Glomerular visceral epithelial cell (primary cell): ENCODE measurements around the gene SNX25.
A peak's percentile ranks its signal among the peaks of the same experiment; 100 is the strongest.
"Not testable (repeated sequence)": the region's sequence is repeated elsewhere in the genome, so short reads cannot be mapped to it uniquely, and the experiment has no call there.

ENCODE experiments used
- DNase-seq: peaks from one replicate; pipeline ENCODE4 v3.0.0-alpha.2; 2016; ENCODE audit errors: extremely low spot score

Gene SNX25

GRCh38 chr4:185209031-185209851 lies at the start of gene SNX25:
TSS of gene SNX25 (plus strand) at chr4:185209598. CDS start at chr4:185209827, 229 bp downstream.
- DNase-seq = peak; percentile 89

DNA sequence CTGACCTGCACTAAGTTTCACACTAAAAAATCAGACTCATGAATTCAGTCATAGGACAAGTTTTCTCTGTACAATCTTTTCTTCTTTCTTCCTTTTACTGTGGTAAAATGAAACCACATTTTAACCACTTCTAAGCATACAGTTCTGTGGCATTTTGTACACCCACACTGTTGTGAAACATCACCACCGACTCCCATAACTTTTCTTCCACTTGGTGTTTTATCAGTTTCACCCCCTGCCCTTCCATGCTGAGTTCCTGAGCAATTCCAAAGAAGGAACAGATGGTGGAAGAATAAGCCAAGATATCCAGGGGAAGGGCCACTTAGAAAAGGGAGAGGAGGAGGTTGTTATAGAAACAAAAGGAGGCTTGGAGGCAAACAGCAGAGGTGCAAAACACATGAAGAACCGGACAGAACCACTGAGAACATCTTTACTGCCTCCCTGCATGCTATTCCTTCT lies 43.8 kb upstream of the SNX25 start:
- DNase-seq = peak; percentile 41

DNA sequence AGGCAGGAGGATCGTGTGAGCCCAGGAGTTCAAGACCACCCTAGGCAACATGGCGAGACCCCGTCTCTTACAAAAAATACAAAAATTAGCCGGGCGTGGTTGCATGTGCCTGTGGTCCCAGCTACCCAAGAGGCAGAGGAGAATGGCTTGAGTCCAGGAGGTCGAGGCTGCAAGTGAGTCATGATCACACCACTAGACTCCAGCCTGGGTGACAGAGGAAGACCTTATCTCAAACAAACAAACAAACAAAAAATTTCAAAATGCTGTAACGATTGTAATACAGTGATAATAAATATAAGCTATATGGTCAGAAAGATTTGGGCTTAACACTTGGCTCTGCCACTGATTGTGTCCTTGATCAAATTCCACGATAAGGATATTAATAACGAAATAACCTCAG lies 42.2 kb upstream of the SNX25 start:
- no peak for DNase-seq

- DNase-seq = no peak
Observed at GRCh38 chr4:185171373-185172071, 37.9 kb upstream of the SNX25 start.

DNA sequence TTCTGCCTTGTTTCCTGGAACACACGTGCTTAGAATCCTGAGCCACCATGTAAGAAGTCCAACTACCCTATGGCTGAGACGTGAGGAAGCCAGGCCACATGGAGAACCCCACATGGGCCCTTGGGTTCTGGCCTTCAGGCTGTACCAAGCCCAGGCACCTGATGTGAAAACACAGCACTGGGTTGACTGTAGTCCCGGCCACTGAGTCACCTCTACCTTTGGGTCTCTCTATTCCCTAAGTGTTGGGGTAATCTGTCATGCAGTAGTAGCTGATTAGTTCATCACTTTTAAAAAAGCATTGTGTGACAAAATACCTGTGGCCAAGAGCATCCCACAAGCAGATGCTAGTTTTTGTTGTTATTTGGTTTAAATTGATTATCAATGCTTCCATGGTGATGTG lies 29.9 kb upstream of the SNX25 start:
- DNase-seq = no peak

DNA sequence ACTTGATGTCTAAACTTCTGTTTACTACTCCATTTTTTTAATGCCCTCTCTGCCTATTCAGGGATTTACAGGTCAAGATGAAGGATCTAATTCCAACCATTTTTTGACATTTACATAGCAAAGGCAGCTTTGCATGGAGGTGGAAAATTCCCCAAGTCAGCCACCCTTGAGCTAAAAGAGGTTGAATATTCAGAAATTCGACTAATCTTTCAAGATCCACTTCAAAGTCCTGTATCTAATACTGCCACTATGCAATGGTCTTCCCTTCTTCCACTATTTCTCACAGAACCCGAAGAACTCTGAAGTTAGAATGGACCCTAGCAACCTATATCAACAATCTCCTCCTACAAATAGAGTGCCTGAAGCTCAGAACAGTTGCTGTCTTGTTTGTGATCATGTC lies 27.2 kb upstream of the SNX25 start:
- no peak for DNase-seq

DNA sequence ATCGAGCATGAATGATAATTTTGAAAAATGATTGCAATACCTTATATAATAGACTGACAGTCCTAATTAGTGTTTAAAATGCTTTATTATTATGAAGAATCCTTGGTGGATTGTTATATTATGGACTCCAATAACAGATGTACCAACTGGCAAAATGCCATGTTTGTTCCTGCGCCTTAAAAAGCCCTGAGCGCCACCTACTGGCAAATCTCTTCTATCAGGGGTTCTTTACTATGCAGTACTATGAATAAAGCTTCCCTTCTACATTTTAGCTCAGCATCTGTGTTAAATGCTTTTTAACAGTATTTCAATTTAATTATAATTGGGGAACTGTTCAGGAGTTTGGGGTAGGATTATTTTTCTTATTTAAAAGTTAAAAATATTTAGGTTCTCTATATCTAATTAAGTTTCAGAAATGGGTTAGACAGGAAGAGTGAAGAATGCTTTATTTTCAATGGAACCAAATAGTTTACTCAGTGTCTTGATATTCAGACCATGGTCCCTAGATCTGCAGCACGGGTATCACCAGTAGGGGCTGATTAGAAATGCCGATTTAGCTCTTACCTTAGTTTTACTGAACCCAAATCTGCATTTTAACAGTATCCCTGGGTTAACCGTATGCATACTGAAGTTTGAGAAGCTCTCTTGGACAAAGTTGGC lies 25.6 kb upstream of the SNX25 start:
- peak; percentile 84 for DNase-seq

GRCh38 chr4:185186769-185187168 lies 22.6 kb upstream of the SNX25 start:
- DNase-seq = no peak

GRCh38 chr4:185189606-185190305 lies 19.6 kb upstream of the SNX25 start:
- DNase-seq = no peak

GRCh38 chr4:185190306-185190856 lies 19.0 kb upstream of the SNX25 start:
- DNase-seq = no peak

- no peak for DNase-seq
Observed at GRCh38 chr4:185192059-185192458, 17.3 kb upstream of the SNX25 start.

DNA sequence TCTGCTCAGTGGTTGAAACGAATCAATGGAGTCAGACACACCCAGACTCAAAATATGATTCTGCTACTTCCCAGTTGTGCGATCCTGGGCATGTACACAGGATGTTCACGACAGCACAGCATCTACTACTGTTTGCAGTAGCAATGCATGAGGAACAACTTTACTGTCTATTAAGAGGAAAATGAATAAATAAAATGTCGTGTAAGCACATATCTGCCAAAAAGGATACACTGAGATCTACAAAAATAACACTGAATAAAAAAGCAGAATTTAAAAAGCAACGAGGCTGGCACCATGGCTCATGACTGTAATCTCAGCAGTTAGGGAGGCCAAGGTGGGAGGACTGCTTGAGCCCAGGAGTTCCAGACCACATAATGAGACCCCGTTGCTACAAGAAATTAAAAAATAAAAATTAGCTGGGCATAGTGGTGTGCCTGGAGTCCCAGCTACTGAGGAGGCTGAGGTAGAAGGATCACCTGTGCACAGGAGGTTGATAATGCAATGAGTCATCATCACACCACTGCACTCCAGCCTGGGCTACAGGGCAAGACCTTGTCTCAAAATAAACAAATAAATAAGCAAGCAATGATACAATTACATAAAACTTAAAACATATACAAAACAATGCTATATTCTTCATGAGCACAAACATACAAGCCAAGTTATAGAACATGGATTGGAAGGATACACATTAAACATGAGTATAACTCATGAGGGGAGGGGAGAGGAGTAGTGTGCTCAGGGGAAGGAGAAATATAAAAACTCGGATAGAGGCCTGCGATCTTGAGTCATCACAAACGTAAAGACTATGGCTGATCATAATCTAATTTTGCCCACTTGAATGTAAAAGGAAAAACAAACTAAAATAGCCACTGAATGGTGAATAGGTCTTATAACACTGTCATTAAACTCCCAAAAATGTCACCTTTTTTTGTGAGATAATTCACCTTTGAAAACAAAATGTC lies 14.2 kb upstream of the SNX25 start:
- no peak for DNase-seq

- DNase-seq = no peak
Observed at GRCh38 chr4:185196437-185196836, 13.0 kb upstream of the SNX25 start.

GRCh38 chr4:185198189-185198588 lies 11.2 kb upstream of the SNX25 start:
- DNase-seq = not testable (repeated sequence)

DNA sequence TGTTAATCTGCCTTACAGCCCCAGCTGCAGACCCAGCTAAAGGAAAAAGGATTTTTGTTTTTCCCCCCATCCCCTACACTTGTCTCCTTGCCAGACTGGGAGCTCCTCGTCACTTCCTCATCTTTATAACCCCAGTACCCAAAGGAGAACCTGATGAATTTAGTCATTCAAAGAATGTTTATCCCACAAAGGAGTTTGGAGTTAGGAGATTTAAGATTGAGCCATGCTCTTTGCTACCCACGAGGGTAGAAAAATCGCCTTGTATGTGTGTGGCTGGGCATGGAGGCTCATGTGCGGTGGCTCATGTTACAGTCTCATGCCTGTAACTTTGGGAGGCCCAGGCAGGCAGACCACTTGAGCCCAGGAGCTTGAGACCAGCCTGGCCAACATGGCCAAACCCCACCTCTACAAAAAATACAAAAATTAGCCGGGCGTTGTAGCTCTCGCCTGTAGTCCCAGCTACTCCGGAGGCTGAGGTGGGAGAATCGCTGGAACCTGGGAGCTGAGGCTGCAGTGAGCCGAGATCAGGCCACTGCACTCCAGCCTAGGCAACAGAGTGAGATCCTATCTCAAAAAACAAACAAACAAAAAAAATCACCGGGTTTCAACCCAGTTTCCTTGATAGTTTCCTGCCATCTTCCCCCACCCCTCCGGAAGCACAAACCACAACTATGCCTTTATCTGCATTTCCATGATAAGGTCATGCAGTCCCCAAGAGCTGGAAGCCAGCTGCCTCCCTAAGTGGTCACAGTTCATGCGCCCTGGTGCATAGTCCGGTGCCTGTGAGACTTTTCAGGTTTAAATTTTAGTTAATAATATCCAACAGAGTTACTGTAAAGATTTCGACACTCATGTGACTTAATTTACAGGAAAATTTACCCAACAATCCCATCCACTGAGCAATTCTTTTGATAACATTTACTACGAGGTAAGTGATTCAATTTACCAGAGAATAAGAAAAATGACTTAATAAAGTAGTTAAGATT lies 7.1 kb upstream of the SNX25 start:
- DNase-seq = no peak

DNA sequence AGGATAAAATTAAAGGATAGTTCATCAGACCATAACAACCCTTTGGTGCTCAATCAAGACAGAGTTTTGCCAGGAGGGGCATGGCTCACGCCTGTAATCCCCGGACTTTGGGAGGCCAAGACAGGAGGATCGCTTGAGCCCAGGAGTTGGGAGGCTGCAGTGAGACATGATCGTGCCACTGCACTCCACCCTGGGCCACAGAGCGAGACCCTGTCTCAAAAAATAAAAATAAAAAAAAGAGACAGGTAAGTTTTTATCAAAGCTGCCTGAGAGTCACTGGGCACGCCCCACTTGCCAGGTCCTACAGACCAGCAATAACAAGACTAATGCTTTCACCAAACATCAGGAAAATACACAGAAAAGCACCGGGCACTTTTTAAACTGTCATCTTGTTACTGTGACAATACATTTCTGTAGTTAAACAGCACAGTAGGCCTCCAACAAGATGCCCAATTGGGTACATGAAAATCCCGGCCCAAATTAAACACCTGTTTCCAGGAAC lies 6.4 kb upstream of the SNX25 start:
- no peak for DNase-seq

DNA sequence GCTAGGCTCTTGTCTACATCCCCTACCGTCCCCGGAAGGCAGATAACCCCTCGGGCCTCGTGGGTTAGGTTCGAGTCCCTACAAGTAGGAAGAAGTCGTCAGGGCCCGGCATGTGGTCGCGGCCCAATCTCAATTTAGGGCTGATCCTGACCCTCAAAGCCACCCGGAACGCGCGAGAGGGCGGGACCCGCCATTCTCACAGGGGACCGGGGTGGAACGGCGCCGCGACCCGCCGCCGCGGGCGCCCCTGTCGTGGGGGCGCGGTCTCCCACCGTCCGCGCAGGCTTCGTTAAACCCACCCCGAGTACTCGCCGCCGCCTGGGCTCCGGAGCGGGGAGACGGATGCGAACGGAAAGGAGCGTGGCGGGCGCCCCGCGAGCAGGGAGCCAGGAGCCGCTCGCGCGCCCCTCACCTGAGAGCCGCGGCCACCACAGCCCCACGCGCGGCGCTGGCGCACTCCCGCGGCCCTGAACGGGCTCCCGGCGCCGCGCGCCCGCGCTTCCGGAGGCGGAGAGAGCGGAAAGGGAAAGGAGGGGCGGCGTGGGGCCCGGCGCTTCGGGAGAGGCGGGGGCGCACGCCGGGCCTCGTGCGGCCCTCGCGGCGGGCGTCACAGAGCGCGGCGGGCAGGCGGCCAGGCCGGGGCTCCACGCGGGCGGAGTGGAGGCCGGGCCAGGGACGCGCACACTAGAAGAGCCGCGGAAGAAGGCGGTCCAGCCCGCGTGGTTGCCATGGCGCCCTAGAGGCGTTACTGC lies 5.7 kb upstream of the SNX25 start, which contains the start of gene CFAP97:
CFAP97 (minus strand) TSS at position 515 of the 752 bp plus-strand sequence. CDS start 12,804 bp downstream, outside the sequence.
- peak; percentile 88 for DNase-seq
